EL (cell line): Measurements from ENCODE around the gene NUP43.
"Not testable (repeated sequence)": the region's sequence is repeated elsewhere in the genome, so short reads cannot be mapped to it uniquely, and the experiment has no call there.

Experiments used
- DNase-seq: peaks from one replicate; pipeline ENCODE4 v3.0.0-alpha.2; 2016

The NUP43 gene, protein sequence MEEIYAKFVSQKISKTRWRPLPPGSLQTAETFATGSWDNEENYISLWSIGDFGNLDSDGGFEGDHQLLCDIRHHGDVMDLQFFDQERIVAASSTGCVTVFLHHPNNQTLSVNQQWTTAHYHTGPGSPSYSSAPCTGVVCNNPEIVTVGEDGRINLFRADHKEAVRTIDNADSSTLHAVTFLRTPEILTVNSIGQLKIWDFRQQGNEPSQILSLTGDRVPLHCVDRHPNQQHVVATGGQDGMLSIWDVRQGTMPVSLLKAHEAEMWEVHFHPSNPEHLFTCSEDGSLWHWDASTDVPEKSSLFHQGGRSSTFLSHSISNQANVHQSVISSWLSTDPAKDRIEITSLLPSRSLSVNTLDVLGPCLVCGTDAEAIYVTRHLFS

DNA sequence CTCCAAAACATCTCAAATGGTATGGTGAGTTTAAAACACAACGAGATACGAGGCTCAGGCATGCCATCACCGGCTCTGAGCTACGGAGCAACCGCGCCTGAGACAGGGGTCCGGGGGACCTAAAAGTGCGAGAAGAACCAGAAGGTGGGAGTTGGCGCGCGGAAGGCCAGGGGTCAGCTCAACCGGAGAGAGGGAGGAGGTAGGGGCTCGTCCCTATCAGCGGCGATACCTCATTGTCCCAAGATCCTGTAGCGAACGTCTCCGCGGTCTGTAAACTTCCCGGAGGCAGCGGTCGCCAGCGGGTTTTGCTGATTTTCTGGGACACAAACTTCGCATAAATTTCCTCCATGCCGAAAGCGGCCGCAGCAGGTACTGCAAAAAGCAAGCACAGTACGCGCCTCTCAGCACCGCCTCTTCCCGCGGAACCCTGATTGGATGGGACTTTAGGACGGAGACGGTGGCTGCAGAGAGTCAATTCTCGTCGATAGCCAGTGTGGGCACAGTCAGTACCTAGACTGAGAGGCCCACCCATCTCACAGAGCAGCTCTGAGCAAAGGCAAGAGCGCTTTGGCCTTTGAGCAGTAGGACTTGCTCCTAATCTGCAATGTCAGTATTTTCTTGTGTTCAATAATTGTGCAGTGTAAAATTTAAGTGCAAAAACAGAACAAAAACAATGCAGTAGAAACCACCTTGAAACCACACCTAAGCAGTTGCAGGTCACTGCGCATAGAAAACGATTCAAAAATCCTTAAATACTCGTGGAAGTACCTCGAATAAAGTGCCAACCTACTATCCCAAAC lies at the start of gene NUP43:
Gene NUP43, minus strand, starts transcription at position 383 of the 800 bp plus-strand sequence. Its CDS starts 34 bp downstream, at position 349.
- peak; percentile 95 for DNase-seq

DNA sequence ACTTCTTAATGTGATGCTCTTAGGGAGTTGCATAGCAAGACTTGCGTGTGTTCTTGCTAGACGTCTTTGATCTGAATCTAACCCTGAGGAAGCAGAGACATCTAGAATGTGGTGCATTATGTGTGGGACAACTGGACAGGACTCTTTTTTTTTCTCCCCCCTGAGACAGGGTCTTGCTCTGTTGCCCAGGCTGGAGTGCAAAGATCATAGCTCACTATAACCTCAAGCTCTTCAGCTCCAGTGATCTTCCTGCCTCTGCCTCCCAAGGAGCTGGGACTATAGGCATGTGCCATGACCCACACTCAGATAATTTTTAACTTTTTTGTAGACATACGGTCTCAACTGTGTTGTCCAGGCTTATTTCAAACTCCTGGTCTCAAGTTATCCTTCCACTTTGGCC lies 37.2 kb upstream of the NUP43 start:
- DNase-seq, result no peak

DNA sequence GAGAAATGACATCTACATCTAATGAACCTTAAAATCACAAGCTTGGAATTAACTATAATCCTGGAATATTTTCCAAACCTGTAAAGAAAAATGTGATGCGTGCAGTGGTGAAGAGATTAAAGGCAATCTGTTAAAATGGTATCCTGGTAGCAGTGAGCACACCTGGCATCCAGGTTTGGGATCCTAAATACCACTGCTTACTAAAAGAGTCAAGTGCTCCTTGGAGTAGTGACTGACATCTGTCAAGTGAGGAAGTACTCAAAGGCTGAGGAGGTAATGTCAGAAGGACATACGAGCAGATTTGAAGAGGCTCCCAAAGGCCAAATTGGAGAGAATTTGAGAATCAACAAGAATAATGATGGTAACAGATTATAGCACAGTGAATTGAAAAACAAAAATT lies 36.0 kb upstream of the NUP43 start:
- no peak for DNase-seq

DNA sequence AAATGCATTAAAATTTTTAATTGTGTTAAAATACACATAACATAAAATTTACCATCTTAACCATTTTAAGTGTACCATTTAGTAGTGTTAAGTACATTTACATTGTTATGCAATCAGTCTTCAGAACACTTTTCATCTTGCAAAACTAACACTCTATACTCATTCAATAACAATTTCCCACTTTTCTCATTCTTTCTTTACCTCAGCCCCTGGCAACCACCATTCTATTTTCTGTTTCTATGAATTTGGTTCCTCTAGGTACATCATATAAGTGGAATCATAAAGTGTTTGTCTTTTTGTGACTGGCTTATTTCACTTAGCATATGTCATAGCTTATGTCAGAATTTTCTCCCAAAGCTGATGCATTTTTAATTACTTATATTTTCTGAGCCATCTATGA lies 35.4 kb upstream of the NUP43 start:
- DNase-seq, result no peak

DNA sequence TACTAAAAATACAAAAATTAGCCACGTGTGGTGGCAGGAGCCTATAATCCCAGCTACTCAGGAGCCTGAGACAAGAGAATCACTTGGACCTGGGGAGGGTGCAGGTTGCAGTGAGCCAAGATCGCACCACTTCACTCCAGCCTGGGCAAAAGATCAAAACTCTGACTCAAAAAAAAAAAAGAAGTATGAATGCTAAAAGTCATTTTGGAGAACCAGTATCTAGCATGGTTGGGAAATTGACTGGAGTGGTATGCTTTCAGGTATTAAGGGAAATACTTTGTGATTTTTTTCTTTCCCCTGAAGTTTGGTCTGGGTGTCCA lies 33.3 kb upstream of the NUP43 start:
- DNase-seq, result no peak

DNA sequence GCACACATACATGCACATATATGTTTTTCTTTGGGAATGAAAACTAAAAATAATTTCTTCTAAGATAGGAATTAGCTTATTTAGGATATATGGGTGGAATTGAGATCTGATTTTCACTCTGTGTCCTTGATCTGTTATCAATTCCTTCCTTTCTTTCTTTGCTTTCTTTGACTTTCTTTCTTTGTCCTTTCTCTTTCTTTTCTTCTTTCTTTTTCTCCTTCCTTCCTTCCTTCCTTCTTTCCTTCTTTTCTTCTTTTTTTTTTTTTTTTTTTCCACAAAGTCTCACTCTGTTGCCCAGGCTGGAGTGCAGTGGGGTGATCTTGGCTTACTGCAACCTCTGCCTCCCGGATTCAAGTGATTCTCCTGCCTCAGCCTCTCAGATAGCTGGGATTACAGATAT lies 31.3 kb upstream of the NUP43 start:
- DNase-seq, result no peak

DNA sequence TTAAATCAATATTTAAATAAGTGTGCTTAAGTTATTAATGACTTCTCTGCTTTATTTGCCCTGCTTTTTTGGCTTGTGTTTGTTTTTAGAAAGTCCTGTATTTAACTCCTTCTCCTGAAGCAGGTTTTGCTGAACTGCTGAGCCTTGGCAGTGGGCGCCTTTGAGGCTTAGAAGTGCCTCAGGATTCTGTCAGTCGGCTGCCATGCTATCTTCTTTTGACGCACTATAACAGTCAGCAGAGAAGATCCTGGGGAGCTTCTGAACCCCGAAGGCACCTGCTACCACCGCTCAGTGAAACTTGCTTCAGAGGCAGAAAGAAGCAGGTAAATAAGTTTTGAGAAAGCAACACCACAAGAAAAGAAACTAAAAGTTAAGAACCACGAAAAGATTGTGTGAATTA lies 25.6 kb upstream of the NUP43 start:
- no peak for DNase-seq

DNA sequence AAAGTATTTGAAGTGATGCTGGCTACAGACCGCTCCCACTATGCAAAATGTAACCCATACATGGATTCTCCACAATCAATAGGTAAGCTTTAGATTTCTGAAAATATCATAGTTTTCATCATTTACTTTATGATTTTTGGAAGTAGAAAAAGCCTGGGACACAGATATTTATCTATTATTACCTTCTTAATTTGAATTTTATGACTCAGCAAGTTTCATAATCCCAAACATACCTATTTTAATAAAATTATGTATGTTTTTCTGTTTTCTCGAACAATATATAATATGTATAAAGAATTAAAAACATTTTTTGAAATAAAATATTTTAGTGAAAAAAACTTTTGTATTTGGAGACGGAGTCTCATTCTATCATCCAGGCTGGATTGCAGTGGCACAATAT lies 24.9 kb upstream of the NUP43 start:
- no peak for DNase-seq

DNA sequence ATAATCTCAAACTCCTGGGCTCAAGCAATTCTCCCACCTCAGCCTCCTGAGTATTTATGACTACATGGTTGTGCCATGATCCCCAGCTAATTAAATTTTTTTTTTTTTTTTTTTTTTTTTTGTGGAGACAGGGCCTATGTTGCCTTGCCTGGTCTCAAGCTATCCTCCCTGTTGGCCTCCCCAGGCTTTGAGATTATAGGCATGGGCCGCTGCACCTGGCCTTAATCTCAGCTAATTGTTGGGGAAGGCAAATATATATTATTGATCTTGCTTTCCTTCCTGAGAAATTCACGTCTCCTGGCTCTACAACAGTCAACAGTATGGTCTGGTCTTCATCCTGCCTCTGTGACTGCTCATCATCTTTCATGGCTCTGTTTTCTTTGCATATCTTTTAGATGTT lies 23.3 kb upstream of the NUP43 start:
- no peak for DNase-seq

DNA sequence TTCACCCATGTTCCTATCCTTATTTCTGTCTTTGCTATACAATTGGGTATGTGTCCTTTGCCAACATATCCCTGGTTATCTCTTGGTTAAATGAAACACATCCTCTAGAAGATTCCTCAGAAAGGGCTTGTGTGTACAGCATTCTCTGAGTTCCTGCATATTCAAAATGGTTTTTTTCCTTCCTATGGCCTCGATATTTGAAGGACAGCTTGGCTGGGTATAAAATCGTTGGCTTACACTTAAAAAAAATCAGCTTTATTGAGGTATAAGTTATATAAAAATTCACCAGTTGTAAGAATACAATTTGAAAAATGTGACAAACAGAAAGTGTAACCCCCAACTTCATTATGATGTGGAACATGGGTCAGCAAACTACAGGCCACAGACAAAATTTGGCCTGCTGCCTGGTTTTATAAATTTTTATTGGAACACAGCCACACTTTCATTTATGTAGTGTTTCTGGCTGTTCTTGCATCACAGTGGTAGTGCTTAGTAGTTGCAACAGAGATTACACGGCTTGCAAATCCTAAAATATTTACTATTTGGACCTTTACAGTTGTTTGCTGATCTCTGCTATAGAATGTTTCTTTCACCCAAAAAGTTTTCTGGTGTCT lies 19.9 kb upstream of the NUP43 start:
- DNase-seq, result peak; percentile 77

DNA sequence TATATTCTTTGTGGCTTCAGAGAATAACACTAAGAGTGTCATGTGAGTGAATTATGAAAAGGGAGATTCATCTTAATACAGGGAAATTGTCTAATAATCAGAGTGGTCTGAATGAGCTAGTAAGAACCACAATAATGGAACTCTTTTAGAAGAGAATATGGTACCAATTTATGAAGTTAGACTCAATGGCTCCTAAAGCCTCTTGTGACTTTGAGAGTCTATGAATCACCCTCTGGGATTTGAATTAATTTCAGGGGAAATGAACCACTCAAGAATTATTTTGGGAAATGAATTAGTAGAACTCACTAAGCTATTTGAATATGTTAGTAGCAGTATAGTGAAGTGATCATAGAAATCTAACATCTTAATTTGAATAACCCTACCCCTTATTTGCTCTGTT lies 17.5 kb upstream of the NUP43 start:
- no peak for DNase-seq

DNA sequence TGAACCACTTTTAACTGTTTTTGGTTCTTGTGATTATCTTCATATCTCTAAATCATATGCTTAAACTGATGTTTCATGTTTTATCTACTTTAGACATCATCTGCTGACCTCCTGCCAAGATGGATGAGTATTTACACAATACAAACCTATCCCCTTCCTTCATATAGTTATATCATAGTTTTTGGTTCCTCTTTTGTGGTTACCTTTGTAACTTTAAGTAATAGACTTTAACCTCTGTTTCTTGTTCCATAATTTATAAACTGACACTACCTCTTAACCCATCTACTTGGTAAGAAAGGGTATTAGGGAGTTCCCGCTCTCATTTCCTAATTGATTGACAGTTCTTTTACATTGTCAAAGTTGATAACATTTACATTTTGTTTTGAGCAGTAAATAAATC lies 15.1 kb upstream of the NUP43 start:
- no peak for DNase-seq

DNA sequence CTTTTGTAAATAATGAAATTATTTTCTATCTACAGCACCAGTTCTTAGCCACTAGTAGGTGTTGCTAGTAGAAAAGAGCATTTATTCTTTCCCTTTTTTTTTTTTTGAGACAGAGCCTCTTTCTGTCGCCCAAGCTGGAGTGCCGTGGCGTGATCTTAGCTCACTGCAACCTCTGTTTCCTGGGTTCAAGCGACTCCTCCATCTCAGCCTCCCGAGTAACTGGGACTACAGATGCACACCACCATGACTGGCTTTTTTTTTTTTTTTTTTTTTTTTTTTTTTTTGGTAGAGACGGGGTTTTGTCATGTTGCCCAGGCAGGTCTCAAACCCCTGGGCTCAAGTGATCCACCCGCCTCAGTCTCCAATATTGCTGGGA lies 9.9 kb upstream of the NUP43 start:
- DNase-seq, result no peak

DNA sequence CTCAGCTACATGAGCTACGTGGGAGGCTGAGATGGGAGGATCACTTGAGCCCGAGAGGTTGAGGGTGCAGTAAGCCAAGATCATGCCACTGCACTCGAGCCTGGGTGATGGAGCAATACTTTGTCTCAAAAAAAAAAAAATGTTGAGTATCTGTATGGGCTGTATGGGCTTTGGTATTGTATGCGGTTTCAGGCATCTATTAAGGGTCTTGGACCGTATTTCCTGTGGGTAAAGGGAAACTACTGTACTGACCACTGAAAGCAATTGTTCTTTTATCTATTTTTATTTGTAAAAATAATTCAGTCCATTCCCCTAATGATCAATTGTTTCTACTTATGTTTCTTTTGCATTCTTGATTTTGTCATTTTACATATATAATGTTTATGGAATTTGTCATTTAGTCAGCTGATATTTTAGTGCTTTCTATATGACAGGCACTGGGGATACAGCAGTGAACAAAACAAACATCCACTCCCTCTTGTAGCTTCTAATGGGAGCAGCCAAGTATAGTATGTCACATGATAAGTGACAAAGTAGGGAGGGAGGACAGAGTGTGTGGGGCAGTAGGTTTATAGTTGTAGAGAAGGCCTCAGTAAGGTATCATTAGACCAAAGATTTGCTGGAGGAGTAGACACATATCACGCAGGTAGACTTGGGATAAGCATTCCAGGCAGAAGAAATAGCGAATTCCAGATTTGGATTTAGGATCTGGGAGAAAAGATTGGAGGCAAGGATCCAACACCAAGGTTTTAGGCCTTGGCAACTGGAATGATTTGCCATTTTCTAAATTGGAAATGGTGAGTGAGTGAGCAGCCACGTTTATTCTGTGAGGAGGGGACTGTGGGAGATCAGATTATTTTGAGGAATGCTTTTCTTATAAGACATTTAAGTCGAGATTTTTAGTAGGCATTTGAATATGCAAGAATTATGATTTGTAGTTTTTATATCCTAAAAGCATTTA lies 9.3 kb upstream of the NUP43 start:
- no peak for DNase-seq

DNA sequence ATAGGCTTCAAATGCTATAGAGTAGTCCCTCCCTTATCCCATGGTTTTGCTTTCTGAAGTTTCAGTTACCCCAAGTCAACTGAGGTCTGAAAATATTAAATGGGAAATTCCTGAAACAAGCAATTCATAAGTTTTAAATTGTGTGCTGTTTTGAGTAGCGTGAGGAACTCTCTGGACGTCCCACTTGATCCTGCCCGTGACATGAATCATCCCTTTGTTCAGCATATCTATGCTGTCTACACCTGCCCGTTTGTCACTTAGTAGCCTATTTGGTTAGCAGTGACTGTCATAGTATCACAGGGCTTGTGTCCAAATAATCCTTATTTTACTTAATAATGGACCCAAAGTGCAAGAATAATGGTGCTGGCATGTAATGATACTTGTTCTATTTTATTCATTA lies 8.2 kb upstream of the NUP43 start:
- no peak for DNase-seq

DNA sequence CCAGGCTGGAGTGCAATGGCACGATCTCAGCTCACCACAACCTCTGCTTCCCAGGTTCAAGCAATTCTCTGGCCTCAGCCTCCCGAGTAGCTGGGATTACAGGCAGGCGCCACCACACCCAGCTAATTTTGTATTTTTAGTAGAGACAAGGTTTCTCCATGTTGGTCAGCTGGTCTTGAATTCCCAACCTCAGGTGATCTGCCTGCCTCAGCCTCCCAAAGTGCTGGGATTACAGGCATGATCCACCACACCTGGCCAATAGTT lies 7.0 kb upstream of the NUP43 start:
- DNase-seq, result not testable (repeated sequence)

DNA sequence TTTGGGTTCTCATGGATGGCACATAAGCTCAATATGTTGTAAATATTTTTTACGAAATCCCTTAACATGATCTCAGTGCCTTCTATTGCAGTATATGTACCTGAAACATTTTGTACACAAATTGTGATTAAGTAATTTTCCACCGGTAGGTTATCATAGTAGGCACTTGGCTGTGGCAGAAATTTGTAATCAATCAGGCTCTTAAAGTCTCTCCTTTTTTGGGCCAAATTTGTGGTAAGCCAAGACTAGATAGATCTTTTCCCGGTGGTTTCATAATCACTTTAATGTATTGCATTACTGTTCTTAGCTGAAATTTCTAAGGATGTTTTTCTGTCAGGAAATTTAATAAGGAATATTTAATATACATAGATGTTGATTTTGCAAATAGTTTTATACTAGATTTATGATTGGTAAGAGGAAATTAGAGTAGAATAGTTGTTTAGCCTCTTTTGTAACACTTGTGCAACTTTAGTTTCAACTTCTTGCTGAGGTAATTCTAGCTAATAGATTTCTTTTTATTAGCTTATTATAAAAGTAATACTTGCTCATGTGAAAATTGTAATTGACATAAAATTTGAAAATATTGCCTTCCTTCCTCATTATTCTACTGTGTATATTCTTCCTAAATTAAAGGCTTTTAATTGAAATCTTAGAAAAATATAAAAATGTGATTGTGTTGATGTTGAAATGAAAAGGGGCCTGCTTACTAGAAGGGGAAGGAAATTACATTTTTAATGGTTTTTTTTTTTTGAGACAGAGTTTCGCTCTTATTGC lies 6.5 kb upstream of the NUP43 start:
- no peak for DNase-seq

DNA sequence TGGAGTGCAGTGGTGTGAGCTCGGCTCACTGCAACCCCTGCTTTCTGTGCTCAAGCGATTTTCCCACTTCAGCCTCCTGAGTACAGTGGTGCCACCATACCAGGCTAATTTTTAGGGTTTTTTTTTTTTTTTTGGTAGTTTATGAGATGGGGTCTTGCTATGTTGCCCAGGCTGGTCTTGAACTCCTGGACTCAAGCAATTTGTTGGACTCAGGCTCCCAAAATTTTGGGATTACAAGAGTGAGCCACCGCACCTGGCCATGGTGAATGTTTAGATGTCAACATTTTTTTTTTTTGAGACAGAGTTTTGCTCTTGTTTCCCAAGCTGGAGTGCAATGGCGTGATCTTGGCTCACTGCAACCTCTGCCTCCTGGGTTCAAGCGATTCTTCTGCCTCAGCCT lies 5.6 kb upstream of the NUP43 start:
- not testable (repeated sequence) for DNase-seq

DNA sequence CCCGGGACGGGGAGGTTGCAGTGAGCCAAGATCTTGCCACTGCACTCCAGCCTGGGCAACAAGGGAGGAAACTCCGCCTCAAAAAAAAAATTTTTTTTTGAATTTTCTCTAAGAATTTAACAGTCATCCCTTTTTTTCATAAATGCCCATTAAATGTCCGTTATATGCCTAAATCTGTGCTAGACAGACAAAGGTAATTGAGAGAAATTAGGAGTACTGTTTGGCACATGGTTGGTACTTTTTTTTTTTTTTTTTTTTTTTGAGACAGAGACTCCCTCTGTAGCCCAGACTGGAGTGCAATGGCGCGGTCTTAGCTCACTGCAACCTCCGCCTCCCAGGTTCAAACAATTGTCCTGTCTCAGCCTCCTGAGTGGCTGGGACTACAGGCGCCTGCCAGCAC lies 4.9 kb upstream of the NUP43 start:
- no peak for DNase-seq

DNA sequence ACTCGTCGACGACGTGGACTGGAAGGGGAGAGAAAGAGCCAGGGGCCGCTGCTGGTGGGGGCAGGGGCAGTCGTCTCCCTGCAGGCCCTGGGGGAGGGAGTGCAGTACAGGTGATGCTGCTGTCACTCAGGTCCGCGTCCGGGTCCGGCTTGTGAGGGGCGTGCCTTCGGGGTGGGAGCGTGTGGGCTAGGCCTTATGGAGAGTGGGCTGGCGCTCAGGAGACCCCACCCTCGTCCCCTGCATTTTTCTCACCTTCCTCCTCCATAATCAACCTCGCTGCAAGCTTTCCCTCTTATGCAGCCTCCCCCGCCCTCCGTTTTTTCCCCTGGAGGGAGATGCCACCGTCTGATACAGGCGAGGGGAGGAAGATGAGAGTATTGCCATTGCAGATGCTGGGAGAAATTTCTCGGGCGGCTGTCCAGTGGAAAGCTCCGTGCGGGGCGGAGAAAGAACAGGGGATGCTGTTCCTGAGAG lies 3.8 kb upstream of the NUP43 start:
- peak; percentile 71 for DNase-seq

DNA sequence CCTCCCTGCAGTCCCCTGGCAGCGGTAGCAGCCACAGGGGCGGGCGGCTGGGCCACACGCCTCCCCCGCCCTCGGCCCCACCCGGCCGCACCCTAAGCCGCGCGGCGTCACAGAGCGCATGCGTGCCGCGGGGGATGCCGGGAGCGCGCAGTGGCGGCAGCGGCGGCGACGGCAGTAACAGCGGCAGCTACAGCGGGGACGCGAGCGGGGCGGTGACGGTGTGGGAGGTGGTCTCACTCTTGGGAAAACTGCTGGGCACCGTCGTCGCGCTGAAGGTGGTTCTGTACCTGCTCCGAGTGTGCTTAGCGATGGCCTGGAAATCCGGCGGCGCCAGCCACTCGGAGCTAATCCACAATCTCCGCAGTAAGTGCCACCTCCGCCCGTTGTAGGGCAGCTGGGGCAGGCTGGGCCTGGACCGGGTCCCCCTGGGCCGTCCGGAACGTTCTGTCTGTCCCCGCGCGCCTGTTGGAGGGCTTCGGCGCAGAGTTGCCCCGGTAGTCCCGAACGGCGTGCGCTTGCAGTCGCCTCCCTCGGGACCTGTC lies 3.3 kb upstream of the NUP43 start, which contains the start of gene PCMT1:
Gene PCMT1, plus strand, starts transcription at position 148 of the 542 bp plus-strand sequence. Its CDS starts 161 bp downstream, at position 309.
- peak; percentile 94 for DNase-seq

DNA sequence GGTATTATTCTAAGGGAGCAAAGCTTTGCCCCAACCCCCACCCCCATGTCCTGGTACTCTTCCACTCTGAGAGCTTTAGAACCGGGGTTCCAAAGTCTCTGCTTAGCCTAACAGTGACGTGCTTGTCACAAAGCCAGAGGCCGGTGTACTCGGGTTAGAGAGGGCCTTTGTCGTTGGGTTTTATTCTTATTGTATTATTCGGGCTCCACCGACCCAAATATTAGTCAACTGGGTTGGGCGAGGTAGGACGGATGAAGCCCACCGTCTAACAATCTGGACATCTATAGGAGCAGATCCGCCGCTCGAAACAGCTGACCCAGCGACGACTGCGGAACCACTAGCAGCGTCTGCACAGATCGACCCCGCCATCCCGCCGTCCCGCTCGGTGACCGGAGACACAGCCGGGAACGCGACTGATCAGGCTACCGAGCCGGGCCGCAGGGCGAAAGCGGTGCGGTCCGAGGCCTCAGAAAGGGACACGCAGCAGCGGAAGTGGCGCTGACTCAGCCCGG lies 2.8 kb upstream of the NUP43 start:
- DNase-seq, result not testable (repeated sequence)
